Measurements from ENCODE around the gene SLC17A7.

SLC17A7 gene

GRCh38 chr19:49436381-49437017 is 4.8 kb downstream of the SLC17A7 start:
- Histone ChIP-seq H3K36me3 (ENCODE audit: insufficient read depth, low read length) (no peaks in the 10 kb centered on the region), H3K9ac (ENCODE audit: insufficient read length) (no peak overlapping the region), H3K27ac (no peak overlapping the region), H3K4me3 (no peak overlapping the region), H3K9me3 (ENCODE audit: low read depth, low read length) (no peaks in the 10 kb centered on the region)
- no peak for TF ChIP-seq POLR2AphosphoS5 (IDR thresholded peaks at IDR 0.05; ENCODE audit: borderline replicate concordance, low read depth, low read length)
- TF ChIP-seq EZH2 (IDR thresholded peaks at IDR 0.05): no peak
- no peak for TF ChIP-seq FOXP2 (optimal IDR thresholded peaks at IDR 0.05; ENCODE audit: control extremely low read depth, extremely low read length, insufficient read depth)
- no peak for DNase-seq (ENCODE audit: low read depth, low spot score)

- no peak overlapping the region for H3K4me3 ChIP-seq
- H3K9me3 ChIP-seq (ENCODE audit: low read depth, low read length): no peaks in the 10 kb centered on the region
- no peak for DNase-seq (ENCODE audit: low read depth, low spot score)
- no peak overlapping the region for H3K27ac ChIP-seq
- TF ChIP-seq POLR2AphosphoS5 (IDR thresholded peaks at IDR 0.05; ENCODE audit: borderline replicate concordance, low read depth, low read length) (no peak), FOXP2 (optimal IDR thresholded peaks at IDR 0.05; ENCODE audit: control extremely low read depth, extremely low read length, insufficient read depth) (no peak), EZH2 (IDR thresholded peaks at IDR 0.05) (no peak)
- no peaks in the 10 kb centered on the region for H3K36me3 ChIP-seq (ENCODE audit: insufficient read depth, low read length)
- H3K9ac ChIP-seq (ENCODE audit: insufficient read length): no peak overlapping the region
Observed at GRCh38 chr19:49435670-49436069, 5.7 kb downstream of the SLC17A7 start.

GRCh38 chr19:49434907-49435583 is 6.3 kb downstream of the SLC17A7 start:
- Histone ChIP-seq H3K36me3 (ENCODE audit: insufficient read depth, low read length) (no peaks in the 10 kb centered on the region), H3K9me3 (ENCODE audit: low read depth, low read length) (no peaks in the 10 kb centered on the region), H3K4me3 (no peak overlapping the region), H3K9ac (ENCODE audit: insufficient read length) (no peak overlapping the region), H3K27ac (no peak overlapping the region)
- no peak for TF ChIP-seq EZH2 (IDR thresholded peaks at IDR 0.05)
- no peak for TF ChIP-seq POLR2AphosphoS5 (IDR thresholded peaks at IDR 0.05; ENCODE audit: borderline replicate concordance, low read depth, low read length)
- TF ChIP-seq FOXP2 (optimal IDR thresholded peaks at IDR 0.05; ENCODE audit: control extremely low read depth, extremely low read length, insufficient read depth): no peak
- no peak for DNase-seq (ENCODE audit: low read depth, low spot score)

GRCh38 chr19:49433240-49433901 is 8.0 kb downstream of the SLC17A7 start:
- H3K4me3 ChIP-seq: no peak overlapping the region
- no peak overlapping the region for H3K27ac ChIP-seq
- no peaks in the 10 kb centered on the region for H3K9me3 ChIP-seq (ENCODE audit: low read depth, low read length)
- TF ChIP-seq POLR2AphosphoS5 (IDR thresholded peaks at IDR 0.05; ENCODE audit: borderline replicate concordance, low read depth, low read length) (no peak), EZH2 (IDR thresholded peaks at IDR 0.05) (no peak), FOXP2 (optimal IDR thresholded peaks at IDR 0.05; ENCODE audit: control extremely low read depth, extremely low read length, insufficient read depth) (no peak)
- H3K9ac ChIP-seq (ENCODE audit: insufficient read length): no peak overlapping the region
- no peaks in the 10 kb centered on the region for H3K36me3 ChIP-seq (ENCODE audit: insufficient read depth, low read length)
- no peak for DNase-seq (ENCODE audit: low read depth, low spot score)

- H3K9me3 ChIP-seq (ENCODE audit: low read depth, low read length): no peaks in the 10 kb centered on the region
- DNase-seq (ENCODE audit: low read depth, low spot score): no peak
- no peak for TF ChIP-seq POLR2AphosphoS5 (IDR thresholded peaks at IDR 0.05; ENCODE audit: borderline replicate concordance, low read depth, low read length)
- no peak for TF ChIP-seq EZH2 (IDR thresholded peaks at IDR 0.05)
- TF ChIP-seq FOXP2 (optimal IDR thresholded peaks at IDR 0.05; ENCODE audit: control extremely low read depth, extremely low read length, insufficient read depth): no peak
- H3K4me3 ChIP-seq: no peak overlapping the region
- H3K27ac ChIP-seq: no peak overlapping the region
- H3K36me3 ChIP-seq (ENCODE audit: insufficient read depth, low read length): no peaks in the 10 kb centered on the region
- no peak overlapping the region for H3K9ac ChIP-seq (ENCODE audit: insufficient read length)
Observed at GRCh38 chr19:49432141-49433073, 8.9 kb downstream of the SLC17A7 start.

- Histone ChIP-seq H3K9ac (ENCODE audit: insufficient read length) (no peak overlapping the region), H3K9me3 (ENCODE audit: low read depth, low read length) (no peaks in the 10 kb centered on the region), H3K27ac (no peak overlapping the region), H3K4me3 (no peak overlapping the region), H3K36me3 (ENCODE audit: insufficient read depth, low read length) (no peaks in the 10 kb centered on the region)
- no peak for DNase-seq (ENCODE audit: low read depth, low spot score)
- TF ChIP-seq FOXP2 (optimal IDR thresholded peaks at IDR 0.05; ENCODE audit: control extremely low read depth, extremely low read length, insufficient read depth): no peak
- TF ChIP-seq POLR2AphosphoS5 (IDR thresholded peaks at IDR 0.05; ENCODE audit: borderline replicate concordance, low read depth, low read length): no peak
- no peak for TF ChIP-seq EZH2 (IDR thresholded peaks at IDR 0.05)
Observed at GRCh38 chr19:49431330-49431749, 10.0 kb downstream of the SLC17A7 start.

GRCh38 chr19:49430678-49431329 is 10.5 kb downstream of the SLC17A7 start:
- no peaks in the 10 kb centered on the region for H3K9me3 ChIP-seq (ENCODE audit: low read depth, low read length)
- H3K4me3 ChIP-seq: no peak overlapping the region
- no peak for DNase-seq (ENCODE audit: low read depth, low spot score)
- no peak for TF ChIP-seq POLR2AphosphoS5 (IDR thresholded peaks at IDR 0.05; ENCODE audit: borderline replicate concordance, low read depth, low read length)
- no peak for TF ChIP-seq EZH2 (IDR thresholded peaks at IDR 0.05)
- TF ChIP-seq FOXP2 (optimal IDR thresholded peaks at IDR 0.05; ENCODE audit: control extremely low read depth, extremely low read length, insufficient read depth): no peak
- H3K36me3 ChIP-seq (ENCODE audit: insufficient read depth, low read length): no peaks in the 10 kb centered on the region
- no peak overlapping the region for H3K27ac ChIP-seq
- no peak overlapping the region for H3K9ac ChIP-seq (ENCODE audit: insufficient read length)

Data from SK-N-MC (cell line).